OCI-LY1 (cell line): Measurements from ENCODE around the gene ENDOV.

Source experiments
- H2AFZ ChIP-seq: fragments of 200-600 bp; sonication (generic), shearing (Covaris generic); 2 replicates; pipeline ENCODE4 v1.6.0; 2014; ENCODE audit warnings: antibody characterized with exemption, mild to moderate bottlenecking, low read length
- H3F3A ChIP-seq: fragments of 200-600 bp; sonication (generic), shearing (Covaris generic); 2 replicates; pipeline ENCODE4 v1.6.0; 2014; ENCODE audit warnings: mild to moderate bottlenecking, antibody characterized with exemption, low read length, moderate library complexity; ENCODE audit not compliant: insufficient read depth
- H3K27ac ChIP-seq: fragments of 200-600 bp; sonication (generic); 2 replicates; pipeline ENCODE4 v1.5.1; 2014; ENCODE audit warnings: low read length, mixed run types, mild to moderate bottlenecking, low read depth; ENCODE audit not compliant: poor library complexity, severe bottlenecking
- H3K27me3 ChIP-seq: fragments of 200-600 bp; sonication (generic); 2 replicates; pipeline ENCODE4 v1.6.0; 2014; ENCODE audit warnings: antibody characterized with exemption, mild to moderate bottlenecking, low read length, moderate library complexity; ENCODE audit not compliant: insufficient read depth
- H3K36me3 ChIP-seq: fragments of 200-600 bp; sonication (generic); 2 replicates; pipeline ENCODE4 v1.6.1; 2014; ENCODE audit warnings: mild to moderate bottlenecking, antibody characterized with exemption, low read length, moderate library complexity, mixed read lengths; ENCODE audit not compliant: insufficient read depth
- H3K4me1 ChIP-seq: fragments of 200-600 bp; sonication (generic); 2 replicates; pipeline ENCODE4 v1.5.1; 2014; ENCODE audit warnings: mild to moderate bottlenecking, low read length, moderate library complexity; ENCODE audit not compliant: insufficient read depth, severe bottlenecking
- H3K4me2 ChIP-seq: fragments of 200-600 bp; sonication (generic), shearing (Covaris generic); 2 replicates; pipeline ENCODE4 v1.6.1; 2014; ENCODE audit warnings: low read length
- H3K4me3 ChIP-seq: fragments of 200-600 bp; sonication (generic); 2 replicates; pipeline ENCODE4 v1.5.1; 2014; ENCODE audit warnings: low read length, low read depth, mild to moderate bottlenecking, mixed read lengths; ENCODE audit not compliant: poor library complexity, severe bottlenecking
- H3K79me2 ChIP-seq: fragments of 200-600 bp; shearing (Covaris generic); 2 replicates; pipeline ENCODE4 v1.6.1; 2016; ENCODE audit warnings: mixed run types, low read length, mixed read lengths; ENCODE audit not compliant: insufficient read depth
- H3K9ac ChIP-seq: fragments of 200-600 bp; sonication (generic), shearing (Covaris generic); 2 replicates; pipeline ENCODE4 v1.6.1; 2014; ENCODE audit warnings: mild to moderate bottlenecking, low read length, mixed read lengths
- H3K9me2 ChIP-seq: fragments of 200-600 bp; sonication (generic), shearing (Covaris generic); 2 replicates; pipeline ENCODE4 v1.6.1; 2014; ENCODE audit warnings: low read depth, mild to moderate bottlenecking, low read length, mixed read lengths
- H3K9me3 ChIP-seq: fragments of 200-600 bp; shearing (Covaris generic); 2 replicates; pipeline ENCODE4 v1.6.1; 2014; ENCODE audit warnings: low read length, mixed read lengths
- H4K20me1 ChIP-seq: fragments of 200-600 bp; sonication (generic), shearing (Covaris generic); 2 replicates; pipeline ENCODE4 v1.6.0; 2016; ENCODE audit warnings: mild to moderate bottlenecking, low read length; ENCODE audit not compliant: insufficient read depth
- CTCF ChIP-seq: fragments of 200-600 bp; sonication (generic), shearing (Covaris generic); IDR thresholded peaks from 2 replicates; pipeline ENCODE4 v1.5.1; 2017; ENCODE audit warnings: mild to moderate bottlenecking, antibody characterized with exemption, low read length, moderate library complexity, mixed read lengths
- EZH2 ChIP-seq: fragments of 200-600 bp; sonication (generic), shearing (Covaris generic); IDR thresholded peaks from 2 replicates; pipeline ENCODE4 v1.8.0; 2017; ENCODE audit warnings: borderline replicate concordance, mixed run types, mild to moderate bottlenecking, antibody characterized with exemption, low read length, moderate library complexity, mixed read lengths

Gene ENDOV

GRCh38 chr17:80425835-80426426, 11.0 kb downstream of the ENDOV start:
- Histone ChIP-seq H3K27me3 (no peaks in the 10 kb centered on the region; the same call in 1 of the 2 replicates), H3K36me3 (no peaks in the 10 kb centered on the region), H3F3A (no peaks in the 10 kb centered on the region), H3K9me3 (no peaks in the 10 kb centered on the region), H3K79me2 (no peaks in the 10 kb centered on the region), H3K4me2 (no peak overlapping the region), H2AFZ (no peak overlapping the region), H3K4me1 (no peaks in the 10 kb centered on the region), H3K27ac (no peak overlapping the region), H3K4me3 (no peak overlapping the region), H4K20me1 (no peaks in the 10 kb centered on the region), H3K9me2 (no peaks in the 10 kb centered on the region), H3K9ac (no peak overlapping the region)
- TF ChIP-seq EZH2, result no peak
- no peak for TF ChIP-seq CTCF

- Histone ChIP-seq H3K4me3 (no peak overlapping the region), H4K20me1 (no peaks in the 10 kb centered on the region), H3K9ac (no peak overlapping the region), H3F3A (no peaks in the 10 kb centered on the region), H3K4me1 (no peaks in the 10 kb centered on the region), H3K27me3 (no peaks in the 10 kb centered on the region; the same call in 1 of the 2 replicates), H3K9me2 (no peaks in the 10 kb centered on the region), H3K4me2 (no peak overlapping the region; the same call in 1 of the 2 replicates), H3K9me3 (no peaks in the 10 kb centered on the region), H3K79me2 (no peaks in the 10 kb centered on the region), H3K27ac (no peak overlapping the region), H3K36me3 (no peaks in the 10 kb centered on the region), H2AFZ (no peak overlapping the region)
- peak; percentile 96 for TF ChIP-seq CTCF
- TF ChIP-seq EZH2, result no peak
Observed at GRCh38 chr17:80426671-80427326, 11.8 kb downstream of the ENDOV start.

- Histone ChIP-seq H3K4me3 (no peak overlapping the region), H3K36me3 (no peaks in the 10 kb centered on the region), H3K9me3 (no peaks in the 10 kb centered on the region), H3K4me1 (no peaks in the 10 kb centered on the region), H4K20me1 (no peaks in the 10 kb centered on the region), H3K27me3 (no peaks in the 10 kb centered on the region; the same call in 1 of the 2 replicates), H3K9ac (no peak overlapping the region), H3K79me2 (no peaks in the 10 kb centered on the region), H3K27ac (no peak overlapping the region), H2AFZ (no peak overlapping the region), H3K9me2 (no peaks in the 10 kb centered on the region), H3K4me2 (no peak overlapping the region; the same call in 1 of the 2 replicates), H3F3A (no peaks in the 10 kb centered on the region)
- TF ChIP-seq CTCF (no peak), EZH2 (no peak)
Observed at GRCh38 chr17:80427366-80428282, 12.7 kb downstream of the ENDOV start.
